Karpas-422 (cell line): ENCODE results near the gene TRERF1. TPM values are rescaled to one million over a fixed set of nuclear protein-coding genes. Genes with fewer than 3 reads are reported as not detected.
"Not testable (repeated sequence)": the region's sequence is repeated elsewhere in the genome, so short reads cannot be mapped to it uniquely, and the experiment has no call there.

Experiments used
- DNase-seq: peaks from one replicate; pipeline ENCODE4 v3.0.0-alpha.2; 2015
- H2AFZ ChIP-seq: fragments of 200-600 bp; sonication (generic); 2 replicates; pipeline ENCODE4 v1.6.1; 2014; ENCODE audit warnings: antibody characterized with exemption, low read length, mixed read lengths
- H3K27ac ChIP-seq: fragments of 200-600 bp; sonication (generic); 2 replicates; pipeline ENCODE4 v1.5.1; 2014; ENCODE audit warnings: mild to moderate bottlenecking, low read length, moderate library complexity
- H3K27me3 ChIP-seq: fragments of 200-600 bp; sonication (generic); 2 replicates; pipeline ENCODE4 v1.6.1; 2014; ENCODE audit warnings: low read length, mixed read lengths
- H3K36me3 ChIP-seq: fragments of 200-600 bp; sonication (generic); 2 replicates; pipeline ENCODE4 v1.6.1; 2014; ENCODE audit warnings: low read length, mixed read lengths; ENCODE audit not compliant: insufficient read depth
- H3K4me1 ChIP-seq: fragments of 200-600 bp; sonication (generic); 2 replicates; pipeline ENCODE4 v1.6.1; 2014; ENCODE audit warnings: mild to moderate bottlenecking, low read length, mixed read lengths
- H3K4me2 ChIP-seq: fragments of 200-600 bp; sonication (generic); 2 replicates; pipeline ENCODE4 v1.6.1; 2014; ENCODE audit warnings: low read length, low read depth, mild to moderate bottlenecking; ENCODE audit not compliant: poor library complexity, severe bottlenecking
- H3K4me3 ChIP-seq: fragments of 200-600 bp; sonication (generic); 2 replicates; pipeline ENCODE4 v1.5.1; 2014; ENCODE audit warnings: mild to moderate bottlenecking, antibody characterized with exemption, low read length, mixed read lengths
- H3K79me2 ChIP-seq: fragments of 200-600 bp; sonication (generic); 2 replicates; pipeline ENCODE4 v1.6.1; 2014; ENCODE audit warnings: mild to moderate bottlenecking, low read length, mixed read lengths
- H3K9ac ChIP-seq: fragments of 200-600 bp; sonication (generic); 2 replicates; pipeline ENCODE4 v1.6.0; 2014; ENCODE audit warnings: low read length
- H3K9me2 ChIP-seq: fragments of 200-600 bp; sonication (generic), shearing (Covaris generic); replicated peaks from 2 replicates; pipeline ENCODE4 v1.6.0; 2014; ENCODE audit warnings: mild to moderate bottlenecking, low read length, moderate library complexity; ENCODE audit not compliant: insufficient read depth
- H3K9me3 ChIP-seq: fragments of 300-700, 200-600 bp; sonication (generic); 2 replicates; pipeline ENCODE4 v1.6.1; 2014; ENCODE audit warnings: low read length, mixed read lengths
- H4K20me1 ChIP-seq: fragments of 200-600 bp; sonication (generic); 2 replicates; pipeline ENCODE4 v1.6.1; 2014; ENCODE audit warnings: mild to moderate bottlenecking, antibody characterized with exemption, low read length, low read depth; ENCODE audit not compliant: insufficient read depth
- total RNA-seq: library from RNA; depleted of rRNA; stranded (reverse); fragments of >200 nt; shearing (Covaris generic); gene quantifications from 2 replicates; pipeline ENCODE4 v1.2.3, GENCODE V29; 2014; ENCODE audit warnings: low replicate concordance

TRERF1 gene
- total RNA-seq, 1 experiment from 2014 or later: 32.7 TPM

DNA sequence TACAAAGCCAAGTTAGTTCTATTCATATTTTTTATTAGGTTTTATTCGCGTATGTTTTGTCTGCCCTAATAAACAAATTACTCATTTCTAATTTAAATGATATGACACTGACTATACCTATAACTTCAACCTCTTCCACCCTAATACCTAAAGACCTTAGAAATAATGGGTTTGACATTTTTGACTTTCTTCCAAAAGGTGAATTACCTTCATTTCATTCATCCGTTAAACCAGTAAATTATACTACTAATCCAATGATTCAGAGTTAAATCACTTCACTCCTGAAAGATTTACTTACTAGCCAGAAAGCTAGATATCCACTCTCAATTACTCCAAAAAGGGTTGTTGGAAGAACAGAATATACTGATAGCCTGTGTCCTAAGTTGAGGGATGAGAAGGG lies 239.3 kb downstream of the TRERF1 start:
- peaks cover 47% of the 10 kb centered on the region for H3K79me2 ChIP-seq

DNA sequence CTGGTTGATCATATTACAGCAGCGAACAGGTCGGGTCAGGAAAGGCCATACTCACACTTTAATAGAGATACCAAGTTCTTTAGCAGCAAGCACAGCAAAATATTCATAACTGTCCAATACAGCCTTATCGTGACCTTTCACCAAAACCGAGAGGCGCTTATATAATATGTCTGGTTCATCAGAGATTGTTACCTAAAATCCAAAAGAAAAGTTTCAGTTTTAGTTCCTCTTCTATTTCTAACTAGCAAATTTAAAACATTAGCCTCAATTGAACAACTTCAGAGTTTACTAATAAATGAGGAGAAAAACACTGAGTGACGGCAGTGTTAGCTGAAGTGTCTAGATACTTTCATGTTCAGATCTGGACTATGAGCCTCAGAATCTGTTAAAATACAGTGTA lies 240.0 kb downstream of the TRERF1 start:
- Histone ChIP-seq H3K79me2 (peaks cover 40% of the 10 kb centered on the region), H3K36me3 (peaks cover 52% of the 10 kb centered on the region; the same call in 1 of the 2 replicates), H3K4me3 (no peak overlapping the region), H4K20me1 (no peaks in the 10 kb centered on the region), H3K9me3 (no peaks in the 10 kb centered on the region), H3K4me2 (no peak overlapping the region), H3K4me1 (peaks cover 28% of the 10 kb centered on the region), H3K27me3 (no peaks in the 10 kb centered on the region), H2AFZ (no peak overlapping the region), H3K27ac (no peak overlapping the region), H3K9ac (no peak overlapping the region), H3K9me2 (no peaks in the 10 kb centered on the region)
- DNase-seq: no peak

More for the DNA sequence above, 239.3 kb downstream of the TRERF1 start:
- no peaks in the 10 kb centered on the region for H4K20me1 ChIP-seq
- H3K4me2 ChIP-seq: no peak overlapping the region
- no peak overlapping the region for H3K9ac ChIP-seq
- no peak overlapping the region for H3K4me3 ChIP-seq
- no peak overlapping the region for H3K27ac ChIP-seq
- H3K4me1 ChIP-seq: peaks cover 30% of the 10 kb centered on the region
- H3K9me2 ChIP-seq: no peaks in the 10 kb centered on the region
- no peaks in the 10 kb centered on the region for H3K27me3 ChIP-seq
- DNase-seq: no peak
- H2AFZ ChIP-seq: no peak overlapping the region
- H3K9me3 ChIP-seq: no peaks in the 10 kb centered on the region
- H3K36me3 ChIP-seq: peaks cover 52% of the 10 kb centered on the region; the same call in 1 of the 2 replicates

DNA sequence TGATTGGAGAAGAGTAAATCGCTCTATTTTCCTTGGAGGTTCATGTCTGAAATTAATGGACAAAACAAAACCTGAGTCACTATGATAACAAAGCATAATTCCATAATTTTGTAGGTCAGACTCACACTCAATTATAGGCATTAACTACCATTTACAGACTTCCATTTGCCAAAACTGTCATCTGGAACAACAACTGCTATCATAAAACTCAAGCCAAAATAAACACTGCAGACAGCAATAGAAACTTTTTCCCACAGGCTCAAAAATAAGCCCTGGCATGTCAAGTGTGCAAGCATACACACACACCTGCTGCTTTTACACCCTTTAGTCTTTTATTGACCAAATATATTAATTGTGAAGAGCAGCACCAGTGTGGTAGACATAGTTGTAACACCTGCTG lies 241.2 kb downstream of the TRERF1 start:
- H3K4me1 ChIP-seq: peaks cover 17% of the 10 kb centered on the region
- no peak overlapping the region for H3K4me2 ChIP-seq
- no peak overlapping the region for H3K4me3 ChIP-seq
- no peak for DNase-seq
- no peaks in the 10 kb centered on the region for H3K9me3 ChIP-seq
- H3K9me2 ChIP-seq: no peaks in the 10 kb centered on the region
- no peaks in the 10 kb centered on the region for H4K20me1 ChIP-seq
- no peaks in the 10 kb centered on the region for H3K27me3 ChIP-seq
- H3K9ac ChIP-seq: no peak overlapping the region
- H3K27ac ChIP-seq: no peak overlapping the region
- H3K79me2 ChIP-seq: peaks cover 30% of the 10 kb centered on the region
- no peak overlapping the region for H2AFZ ChIP-seq
- H3K36me3 ChIP-seq: peaks cover 54% of the 10 kb centered on the region; the same call in 1 of the 2 replicates

DNA sequence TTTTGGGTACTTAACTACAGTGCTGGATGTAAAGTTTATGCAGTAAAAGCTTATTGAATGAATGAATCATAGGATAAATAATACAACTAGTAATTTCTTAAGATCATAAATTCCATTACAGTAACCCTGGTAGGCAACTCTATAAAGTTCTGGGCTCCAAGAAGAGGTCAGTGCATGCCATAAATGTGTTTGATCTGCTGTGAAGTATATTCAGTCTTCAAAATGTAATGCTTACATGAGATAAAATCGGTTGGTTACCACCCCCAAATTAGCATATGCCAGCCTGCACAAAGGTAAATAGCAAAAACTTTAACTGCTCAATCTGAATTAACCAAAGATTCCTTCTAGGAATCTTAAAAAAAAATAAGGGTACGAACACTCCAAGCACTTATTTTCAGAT lies 244.2 kb downstream of the TRERF1 start:
- not testable (repeated sequence) for H4K20me1 ChIP-seq, H3K4me2 ChIP-seq, H3K79me2 ChIP-seq, H3K27ac ChIP-seq, H3K4me1 ChIP-seq, H3K4me3 ChIP-seq, H2AFZ ChIP-seq, H3K27me3 ChIP-seq, H3K9me2 ChIP-seq, DNase-seq, H3K9me3 ChIP-seq, H3K9ac ChIP-seq
- H3K36me3 ChIP-seq: peaks cover 38% of the 10 kb centered on the region; the same call in 1 of the 2 replicates

DNA sequence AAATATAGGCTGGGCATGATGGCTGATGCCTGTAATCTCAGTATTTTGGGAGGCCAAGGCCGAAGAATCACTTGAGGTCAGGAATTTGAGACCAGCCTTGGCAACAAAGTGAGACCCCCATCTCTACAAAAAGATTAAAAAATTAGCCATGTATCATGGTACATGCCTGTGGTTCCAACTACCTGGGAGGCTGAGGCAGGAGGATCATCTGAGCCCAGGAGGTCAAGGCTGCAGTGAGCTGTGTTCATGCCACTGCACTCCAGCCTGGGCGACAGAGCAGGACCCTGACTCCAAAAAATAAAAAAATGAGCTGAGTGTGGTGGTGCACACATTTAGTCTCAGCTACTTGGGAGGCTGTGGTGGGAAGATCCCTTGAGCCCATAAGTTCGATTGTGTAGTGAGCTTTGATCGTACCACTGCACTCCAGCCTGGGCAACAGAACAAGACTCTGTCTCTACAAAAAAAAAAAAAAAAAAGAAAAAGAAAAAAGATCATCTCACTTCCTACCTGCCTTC lies 246.9 kb downstream of the TRERF1 start:
- Histone ChIP-seq H3K4me2 (no peak overlapping the region), H4K20me1 (no peaks in the 10 kb centered on the region), H3K9me2 (no peaks in the 10 kb centered on the region), H3K9me3 (no peaks in the 10 kb centered on the region), H3K27ac (no peak overlapping the region), H3K36me3 (peaks cover 18% of the 10 kb centered on the region; the same call in 1 of the 2 replicates), H3K27me3 (no peaks in the 10 kb centered on the region), H3K79me2 (no peaks in the 10 kb centered on the region), H2AFZ (no peak overlapping the region), H3K4me3 (no peak overlapping the region), H3K4me1 (no peaks in the 10 kb centered on the region), H3K9ac (no peak overlapping the region)
- no peak for DNase-seq

DNA sequence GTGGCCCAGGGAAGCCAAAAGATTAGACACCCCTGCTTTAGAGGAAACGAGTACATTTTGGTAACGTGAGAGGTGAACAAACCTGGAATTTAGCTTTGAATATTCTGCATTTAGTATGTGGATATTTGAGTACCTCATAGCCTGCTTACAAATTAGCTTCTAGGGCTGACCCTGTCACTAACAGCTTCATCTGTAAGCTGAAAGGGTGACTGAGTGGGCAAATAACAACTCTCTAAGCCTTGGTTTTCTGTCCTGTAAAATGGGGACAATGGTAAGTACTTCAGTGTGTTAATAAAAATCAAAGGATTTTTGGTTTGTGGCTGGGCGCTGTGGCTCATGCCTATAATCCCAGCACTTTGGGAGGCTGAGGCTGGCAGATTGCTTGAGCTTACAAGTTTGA lies 248.5 kb downstream of the TRERF1 start:
- no peaks in the 10 kb centered on the region for H3K4me1 ChIP-seq
- no peaks in the 10 kb centered on the region for H4K20me1 ChIP-seq
- H2AFZ ChIP-seq: no peak overlapping the region
- no peak for DNase-seq
- H3K9ac ChIP-seq: no peak overlapping the region
- H3K79me2 ChIP-seq: no peaks in the 10 kb centered on the region
- H3K36me3 ChIP-seq: peaks cover 9% of the 10 kb centered on the region; the same call in 1 of the 2 replicates
- no peaks in the 10 kb centered on the region for H3K9me3 ChIP-seq
- H3K4me3 ChIP-seq: no peak overlapping the region
- no peak overlapping the region for H3K27ac ChIP-seq
- no peaks in the 10 kb centered on the region for H3K27me3 ChIP-seq
- H3K4me2 ChIP-seq: no peak overlapping the region
- H3K9me2 ChIP-seq: no peaks in the 10 kb centered on the region

DNA sequence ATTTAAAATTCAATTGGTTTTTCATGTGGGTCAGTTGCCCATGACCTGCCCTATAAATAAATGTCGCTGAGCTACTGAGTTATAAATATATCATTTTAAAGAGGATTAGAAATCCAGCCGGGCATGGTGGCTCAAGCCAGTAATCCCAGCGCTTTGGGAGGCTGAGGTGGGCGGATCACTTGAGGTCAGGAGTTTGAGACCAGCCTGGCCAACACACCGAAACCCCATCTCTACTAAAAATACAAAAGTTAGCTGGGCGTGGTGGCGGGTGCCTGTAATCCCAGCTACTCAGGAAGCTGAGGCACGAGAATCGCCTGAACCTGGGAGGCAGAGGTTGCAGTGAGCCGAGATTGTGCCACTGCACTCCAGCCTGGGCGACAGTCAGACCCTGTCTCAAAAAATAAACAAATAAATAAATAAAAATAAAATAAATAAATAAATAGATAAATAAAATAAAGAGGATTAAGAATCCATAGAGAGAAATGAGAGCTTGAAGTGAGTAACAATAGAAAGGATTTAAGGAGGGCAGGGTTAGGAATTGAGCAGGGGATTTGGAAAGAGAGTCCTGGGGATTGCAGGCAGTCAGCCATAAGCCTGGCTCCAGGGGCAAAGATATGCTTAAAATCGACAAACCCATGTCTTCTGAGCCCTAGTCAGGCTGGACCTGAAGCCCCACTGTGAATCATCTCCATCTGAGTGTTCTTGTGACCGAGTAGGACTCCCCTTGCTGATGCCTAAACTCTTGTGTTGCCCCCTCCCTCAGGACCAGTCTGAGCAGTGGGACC lies 249.4 kb downstream of the TRERF1 start:
- H4K20me1 ChIP-seq, H3K9ac ChIP-seq, H3K79me2 ChIP-seq, H3K9me3 ChIP-seq, H3K27ac ChIP-seq, H3K4me1 ChIP-seq, H3K27me3 ChIP-seq, DNase-seq, H3K4me2 ChIP-seq, H3K36me3 ChIP-seq, H3K4me3 ChIP-seq, H3K9me2 ChIP-seq, H2AFZ ChIP-seq: not testable (repeated sequence)

DNA sequence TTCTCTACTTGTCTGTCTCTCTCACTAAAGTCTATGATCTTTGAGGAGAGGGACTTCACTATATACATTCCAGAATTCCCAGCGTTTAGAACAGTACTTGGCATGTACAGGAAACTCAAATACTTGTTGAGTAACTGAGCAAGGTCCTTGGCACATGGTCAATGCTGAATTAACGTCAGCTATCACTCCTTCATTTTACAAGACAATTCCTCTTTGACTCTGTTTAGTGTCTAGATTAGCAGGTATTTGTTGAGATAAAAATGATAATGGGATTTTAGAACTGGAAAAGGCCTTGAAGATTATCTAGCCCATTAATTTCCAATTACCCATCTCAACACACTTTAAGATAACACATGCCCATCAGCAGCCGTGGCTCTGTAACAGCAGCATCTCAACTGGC lies 250.3 kb downstream of the TRERF1 start:
- H3K79me2 ChIP-seq: no peaks in the 10 kb centered on the region
- H2AFZ ChIP-seq: no peak overlapping the region
- no peaks in the 10 kb centered on the region for H3K27me3 ChIP-seq
- H3K4me1 ChIP-seq: no peaks in the 10 kb centered on the region
- no peaks in the 10 kb centered on the region for H4K20me1 ChIP-seq
- H3K4me2 ChIP-seq: no peak overlapping the region
- H3K4me3 ChIP-seq: no peak overlapping the region
- H3K36me3 ChIP-seq: peaks cover 3% of the 10 kb centered on the region; the same call in 1 of the 2 replicates
- H3K27ac ChIP-seq: no peak overlapping the region
- no peaks in the 10 kb centered on the region for H3K9me3 ChIP-seq
- no peak for DNase-seq
- H3K9me2 ChIP-seq: no peaks in the 10 kb centered on the region
- H3K9ac ChIP-seq: no peak overlapping the region
